Activated CD4-positive, alpha-beta T cell treated with anti-CD3 and anti-CD28 coated beads for 4 hours (primary cell): ENCODE results near the gene ST6GAL1.
"Not testable (repeated sequence)": the region's sequence is repeated elsewhere in the genome, so short reads cannot be mapped to it uniquely, and the experiment has no call there.

Experiments used
- DNase-seq, 2 donors: peaks; one replicate each; pipeline ENCODE4 v3.0.0-alpha.2; 2020

The ST6GAL1 gene

DNA sequence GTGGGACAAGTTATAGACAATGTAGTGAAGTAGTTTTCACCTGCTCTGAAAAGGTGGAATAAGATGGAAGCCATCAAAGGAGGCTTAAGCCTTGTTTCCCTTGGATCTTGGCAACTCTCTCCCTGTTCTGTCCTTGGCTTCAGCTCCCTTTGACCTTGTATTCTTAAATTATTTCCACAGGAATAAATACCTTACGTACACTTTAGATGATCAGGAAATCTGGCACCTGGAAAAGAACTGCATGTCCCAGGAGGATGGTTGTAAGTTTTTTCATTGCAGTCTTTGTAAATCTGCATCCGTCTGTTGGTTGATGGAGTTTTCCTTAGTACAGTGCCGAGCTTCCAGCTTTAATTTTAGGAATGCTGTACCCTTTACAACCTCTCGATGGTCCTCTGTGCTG lies 11.8 kb downstream of the ST6GAL1 start:
- no peak for DNase-seq

DNA sequence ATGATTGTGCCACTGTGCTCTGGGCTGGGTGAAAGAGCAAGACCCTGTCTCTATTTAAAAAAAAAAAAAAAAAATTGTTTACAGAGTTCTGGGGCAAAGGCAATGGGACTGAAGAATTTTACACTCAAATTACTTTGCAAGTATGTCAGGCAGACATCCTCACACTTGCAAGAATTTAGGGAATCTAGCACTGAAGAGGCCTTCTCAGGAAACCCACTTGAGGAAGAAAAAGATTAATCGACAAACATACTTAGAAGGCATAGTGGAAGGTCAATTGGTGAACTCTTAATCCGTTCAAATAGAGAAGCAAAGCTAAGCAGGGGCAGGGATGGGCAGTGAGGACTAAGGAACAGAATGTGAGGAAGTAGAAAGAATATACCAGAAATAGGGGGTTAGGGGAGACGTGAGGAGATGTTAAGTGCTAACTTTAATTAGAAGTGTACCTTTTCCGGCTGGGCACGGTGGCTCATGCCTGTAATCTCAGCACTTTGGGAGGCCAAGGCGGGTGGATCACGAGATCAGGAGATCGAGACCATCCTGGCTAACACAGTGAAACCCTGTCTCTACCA lies 15.0 kb downstream of the ST6GAL1 start:
- no peak for DNase-seq

DNA sequence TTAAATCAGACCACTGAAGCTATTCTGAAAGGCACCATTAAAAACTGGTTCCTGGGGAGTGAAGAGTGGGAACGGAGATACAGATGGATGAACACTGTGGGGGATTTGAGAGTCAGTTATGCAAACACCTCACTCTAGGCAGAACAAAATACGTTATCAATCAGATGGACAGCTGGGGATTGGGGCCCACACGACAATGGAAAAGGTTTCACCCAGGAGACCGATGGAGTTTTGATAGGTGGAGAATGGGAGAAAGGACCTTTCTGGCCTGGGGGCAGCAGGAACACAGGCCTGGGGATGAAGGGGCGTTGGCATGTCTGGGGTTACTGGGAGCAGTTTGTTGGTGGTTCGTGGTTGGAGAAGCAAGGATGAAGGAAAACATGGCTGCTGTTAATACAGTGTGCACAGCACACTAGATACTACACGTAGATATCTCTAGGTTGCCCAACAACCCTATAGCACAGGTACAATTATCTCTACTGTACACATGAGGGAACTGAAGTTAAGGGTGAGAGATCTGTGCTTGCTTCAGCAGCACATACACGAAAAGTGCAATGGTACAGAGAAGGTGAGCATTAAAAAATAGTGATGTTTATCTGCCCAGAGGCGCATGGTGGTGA lies 16.5 kb downstream of the ST6GAL1 start:
- no peak for DNase-seq

DNA sequence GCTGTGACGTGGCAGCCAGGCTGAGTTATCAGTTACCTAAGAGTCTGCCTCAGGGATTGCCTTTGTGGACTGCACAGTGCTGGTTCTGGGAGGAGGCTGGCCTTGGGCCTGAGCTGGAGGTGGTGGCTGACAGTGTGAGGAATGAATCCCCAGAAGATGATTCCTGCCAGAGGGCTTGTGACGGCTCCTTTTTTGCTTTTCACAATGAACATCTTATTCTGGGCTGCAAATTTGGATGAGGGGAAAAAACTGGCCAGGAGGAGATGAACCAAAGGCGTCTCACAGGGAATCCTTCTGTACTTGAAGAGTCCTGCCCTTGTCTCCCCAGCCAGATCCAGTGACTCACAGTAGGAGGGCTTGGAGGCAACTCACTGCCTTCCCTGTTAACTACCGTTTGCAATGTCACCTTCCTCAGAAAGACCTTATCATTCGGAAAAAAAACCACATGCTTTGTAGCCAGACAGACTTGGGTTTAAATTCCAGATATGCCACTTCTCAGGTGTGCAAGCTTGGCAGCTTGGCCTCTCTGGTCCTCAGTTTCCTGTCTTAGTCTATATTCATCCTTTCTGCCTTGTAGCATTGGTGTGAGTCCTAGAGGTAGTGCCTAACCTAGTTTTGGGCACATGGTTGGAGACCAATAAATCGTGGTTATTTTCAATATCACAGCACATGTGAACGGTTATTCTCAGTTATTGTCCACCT lies 19.1 kb downstream of the ST6GAL1 start:
- DNase-seq = no peak

DNA sequence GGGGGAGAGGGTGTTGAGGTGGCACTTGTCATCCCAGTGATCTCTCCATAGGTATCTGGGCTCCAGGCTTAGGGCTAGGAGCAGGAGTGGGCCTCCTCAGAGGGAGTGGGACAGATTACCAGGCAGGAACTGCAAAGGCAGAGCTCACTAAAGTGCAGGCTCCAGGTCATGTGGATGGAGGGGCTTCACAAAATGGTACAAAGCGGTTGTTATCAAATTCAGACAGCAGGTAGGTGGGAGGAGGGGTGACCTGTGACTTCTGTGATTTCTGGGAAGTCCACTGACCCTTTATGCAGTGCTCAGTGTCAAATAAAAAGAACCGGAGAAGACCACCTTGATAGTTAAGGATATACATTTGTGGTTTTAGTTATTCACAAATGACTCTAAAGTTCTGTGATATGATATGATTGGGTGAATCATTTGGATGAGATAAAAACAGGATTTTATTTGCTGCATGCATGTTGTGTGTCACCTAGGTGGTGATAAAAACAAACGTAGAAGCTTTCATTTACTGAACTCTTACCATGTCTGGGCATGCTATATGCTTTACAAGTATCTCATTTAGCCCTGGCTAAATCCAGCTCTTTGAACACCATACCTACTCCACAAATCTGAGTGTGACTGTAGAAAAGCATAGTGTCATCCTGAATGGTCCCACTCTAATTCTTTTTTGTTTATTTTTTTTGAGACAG lies 20.2 kb downstream of the ST6GAL1 start:
- no peak for DNase-seq

DNA sequence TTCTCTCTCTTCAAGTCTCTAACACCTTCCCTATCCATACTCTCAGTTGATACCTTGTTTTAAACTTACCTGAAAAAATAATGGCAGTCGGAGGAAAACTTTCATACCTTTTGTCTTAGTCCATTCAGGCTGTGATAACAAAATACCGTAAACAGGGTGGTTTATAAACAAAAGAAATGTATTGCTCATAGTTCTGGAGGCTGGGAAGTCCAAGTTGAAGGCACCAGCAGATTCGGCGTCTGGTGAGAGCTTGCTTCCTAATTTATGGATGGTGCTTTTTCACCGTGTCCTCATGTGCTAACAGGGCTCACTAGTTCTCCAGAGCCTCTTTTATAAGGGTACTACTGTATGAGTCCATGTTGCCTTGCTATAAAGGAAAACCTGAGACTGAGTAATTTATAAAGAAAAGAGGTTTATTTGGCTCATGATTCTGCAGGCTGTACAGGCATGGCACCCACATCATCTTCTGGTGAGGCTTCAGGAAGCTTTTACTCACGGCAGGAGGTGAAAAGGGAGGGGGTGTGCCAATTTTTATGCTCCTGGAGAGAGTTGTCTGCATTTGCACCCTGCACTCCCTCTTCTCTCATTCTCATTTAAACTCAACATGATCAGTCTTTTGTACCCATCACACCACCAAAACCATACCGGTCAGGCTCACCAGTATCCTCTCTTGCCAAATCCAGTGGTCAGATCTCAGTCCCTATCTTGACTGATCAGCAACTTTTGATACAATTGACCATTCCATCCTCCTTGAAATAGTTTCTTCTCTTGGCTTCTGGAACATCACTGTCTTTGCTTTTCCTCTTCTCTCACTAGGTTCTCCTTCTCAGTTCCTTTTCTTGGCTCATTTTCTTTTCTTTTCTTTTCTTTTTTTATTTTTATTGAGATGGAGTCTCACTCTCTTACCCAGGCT lies 21.6 kb downstream of the ST6GAL1 start:
- no peak for DNase-seq

DNA sequence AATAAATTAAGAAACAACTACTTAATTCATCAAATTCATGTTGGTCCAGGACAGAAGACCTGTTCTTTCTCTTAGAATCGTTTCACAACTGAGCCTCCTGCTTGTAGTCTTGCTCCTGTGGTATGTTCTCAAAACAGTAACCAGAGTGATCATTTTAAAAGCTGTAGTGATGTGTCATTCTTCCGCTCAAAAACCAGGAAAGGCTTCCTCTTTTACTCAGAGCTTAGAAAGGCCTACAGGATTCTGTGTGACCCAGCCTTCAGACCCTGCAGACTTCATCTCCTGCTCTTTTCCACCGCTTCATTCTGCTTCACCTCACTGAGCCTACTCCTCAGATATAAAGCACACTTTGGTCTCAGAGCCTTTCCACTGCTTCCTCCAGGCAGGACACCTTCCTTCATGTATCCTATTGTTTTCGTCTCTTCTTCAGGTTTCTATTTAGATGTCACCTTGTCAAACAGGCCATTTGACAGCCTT lies 22.7 kb downstream of the ST6GAL1 start:
- DNase-seq = peak in 1 of 2 donors; percentile 6

DNA sequence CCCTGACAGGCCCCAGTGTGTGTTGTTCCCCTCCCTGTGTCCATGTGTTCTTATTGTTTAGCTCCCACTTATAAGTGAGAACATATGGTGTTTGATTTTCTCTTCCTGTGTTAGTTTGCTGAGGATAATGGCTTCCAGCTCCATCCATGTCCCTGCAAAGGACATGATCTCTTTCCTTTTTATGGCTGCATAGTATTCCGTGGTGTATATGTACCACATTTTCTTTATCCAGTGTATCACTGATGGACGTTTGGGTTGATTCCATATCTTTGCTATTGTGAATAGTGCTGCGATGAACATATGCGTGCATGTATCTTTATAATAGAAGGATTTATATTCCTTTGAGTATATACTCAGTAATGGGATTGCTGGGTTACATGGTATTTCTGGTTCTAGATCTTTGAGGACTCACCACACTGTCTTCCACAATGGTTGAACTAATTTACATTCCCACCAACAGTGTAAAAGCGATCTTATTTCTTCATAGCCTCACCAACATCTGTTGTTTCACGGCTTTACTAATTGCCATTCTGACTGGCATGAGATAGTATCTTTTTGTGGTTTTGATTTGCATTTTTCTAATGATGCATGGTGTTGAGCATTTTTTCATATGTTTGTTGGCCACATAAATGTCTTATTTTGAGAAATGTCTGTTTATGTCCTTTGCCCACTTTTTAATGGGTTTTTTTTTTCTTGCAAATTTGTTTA lies 23.8 kb downstream of the ST6GAL1 start:
- DNase-seq = not testable (repeated sequence)

DNA sequence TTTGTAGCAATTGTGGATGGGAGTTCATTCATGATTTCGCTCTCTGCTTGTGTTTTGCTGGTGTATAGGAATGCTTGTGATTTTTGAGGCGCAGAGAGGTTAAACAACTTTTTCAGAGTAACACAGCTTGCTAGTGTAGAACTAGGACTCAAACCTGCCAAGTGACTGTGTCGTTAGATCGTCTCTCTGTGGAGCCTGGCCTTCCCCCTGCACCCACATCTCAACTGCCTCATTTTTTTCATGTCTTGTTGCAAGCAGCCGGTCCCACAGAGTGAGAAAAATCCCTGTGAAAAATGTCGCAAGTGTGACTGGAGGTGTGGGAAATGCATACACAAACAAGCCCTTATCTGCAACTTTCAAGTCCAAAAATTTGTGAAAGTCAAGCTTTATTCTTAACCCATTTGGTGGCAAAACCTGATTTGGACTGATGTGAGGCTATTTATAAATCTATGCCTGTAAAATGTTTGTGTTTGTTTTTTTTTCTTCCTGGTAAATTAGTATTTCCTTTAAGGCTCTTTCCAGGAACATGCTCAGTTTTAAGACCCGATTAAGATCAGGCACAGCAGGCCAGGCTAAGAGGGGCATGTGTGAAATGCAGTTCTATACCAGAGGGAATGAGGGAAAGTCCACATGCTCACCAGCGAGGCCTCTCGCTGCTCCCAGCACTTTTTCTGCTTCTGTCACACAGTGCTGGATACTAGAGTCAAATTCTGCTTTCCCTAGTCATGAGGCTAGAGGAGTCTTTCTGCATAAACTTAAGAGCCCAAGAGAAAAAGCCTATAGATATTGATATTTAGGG lies 25.8 kb downstream of the ST6GAL1 start:
- no peak for DNase-seq

DNA sequence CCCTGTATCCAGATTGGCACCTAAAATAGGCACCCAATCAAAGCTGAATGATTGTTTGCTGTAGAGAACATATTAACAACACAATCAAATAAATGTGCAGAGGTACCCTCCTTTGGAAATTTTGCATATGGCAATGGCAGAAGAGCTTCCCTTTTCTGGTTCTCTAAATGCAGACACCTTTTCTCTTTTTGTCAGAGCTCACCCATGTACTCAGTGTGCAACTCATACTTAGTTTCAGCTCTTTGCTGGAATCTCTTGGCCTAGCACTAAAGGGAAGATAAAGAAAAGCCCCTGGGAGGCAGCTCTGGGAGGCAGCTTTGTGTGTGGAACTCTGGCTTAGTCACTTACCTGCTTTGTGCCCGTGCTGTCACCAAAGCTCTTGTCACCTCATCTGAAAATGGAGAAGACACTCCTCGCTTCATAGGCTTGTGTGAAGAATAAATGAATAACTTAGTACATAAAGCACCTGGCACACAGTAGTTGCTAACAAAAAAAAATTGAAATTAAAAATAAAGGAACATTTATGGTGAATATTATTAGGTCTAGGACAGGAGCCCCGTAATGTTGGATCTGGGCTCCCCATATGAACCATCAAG lies 28.8 kb downstream of the ST6GAL1 start:
- no peak for DNase-seq

DNA sequence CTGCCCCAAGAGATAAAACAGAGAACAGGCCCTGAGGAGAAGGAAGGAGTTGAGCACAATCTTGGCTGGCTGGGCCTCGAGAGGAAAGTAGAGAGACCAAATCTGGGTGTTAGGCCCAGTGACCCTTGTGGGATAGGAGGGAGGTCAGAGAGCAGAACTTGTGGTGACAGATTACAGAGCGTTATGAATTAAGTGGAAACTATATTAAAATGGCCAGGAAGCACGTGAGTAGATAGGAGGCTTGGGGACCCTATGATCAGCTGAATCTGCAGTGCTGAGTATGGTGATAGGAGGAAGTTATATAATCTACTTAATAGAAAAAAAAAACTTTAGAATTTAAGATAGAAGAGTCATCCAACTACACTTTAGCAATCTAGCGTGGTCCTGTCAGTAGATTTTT lies 30.0 kb downstream of the ST6GAL1 start:
- no peak for DNase-seq

DNA sequence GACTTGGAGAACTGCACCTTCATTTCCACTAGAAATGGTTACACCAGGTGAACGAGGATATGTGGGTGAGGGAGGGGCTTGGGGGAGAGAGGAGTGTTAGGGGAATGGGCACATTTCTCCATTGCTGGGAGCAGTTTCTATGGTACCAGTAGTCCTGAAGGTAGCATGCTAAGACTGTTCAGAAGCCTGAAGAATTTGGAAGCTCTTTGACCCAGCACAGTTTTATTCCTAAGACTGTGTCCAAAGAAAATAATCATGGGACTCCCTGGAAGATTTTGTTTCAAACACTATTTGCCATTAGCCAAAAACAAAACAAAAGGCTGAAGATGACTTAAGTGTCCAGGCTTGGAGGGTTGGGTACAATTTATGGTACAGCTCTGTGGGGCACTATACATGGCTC lies 32.1 kb downstream of the ST6GAL1 start:
- DNase-seq = no peak

DNA sequence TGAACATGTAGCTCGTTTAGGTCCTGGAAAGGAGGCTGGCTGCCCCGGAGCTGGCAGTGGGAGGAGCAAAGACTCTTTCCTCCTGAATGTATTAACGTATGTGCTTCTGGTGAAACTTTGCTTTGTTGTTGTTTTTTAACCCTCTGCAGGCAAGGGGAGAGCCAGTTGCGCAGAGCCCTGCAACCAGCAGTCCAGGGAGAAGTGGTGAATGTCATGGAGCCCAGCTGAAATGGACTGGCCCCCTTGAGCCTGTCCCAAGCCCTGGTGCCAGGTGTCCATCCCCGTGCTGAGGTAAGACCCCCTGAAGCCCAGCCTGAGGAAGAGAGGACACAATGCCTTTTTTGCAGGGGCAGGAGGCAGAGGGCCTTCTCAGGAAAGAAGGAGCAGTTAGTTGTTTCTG lies 33.3 kb downstream of the ST6GAL1 start:
- DNase-seq = no peak

DNA sequence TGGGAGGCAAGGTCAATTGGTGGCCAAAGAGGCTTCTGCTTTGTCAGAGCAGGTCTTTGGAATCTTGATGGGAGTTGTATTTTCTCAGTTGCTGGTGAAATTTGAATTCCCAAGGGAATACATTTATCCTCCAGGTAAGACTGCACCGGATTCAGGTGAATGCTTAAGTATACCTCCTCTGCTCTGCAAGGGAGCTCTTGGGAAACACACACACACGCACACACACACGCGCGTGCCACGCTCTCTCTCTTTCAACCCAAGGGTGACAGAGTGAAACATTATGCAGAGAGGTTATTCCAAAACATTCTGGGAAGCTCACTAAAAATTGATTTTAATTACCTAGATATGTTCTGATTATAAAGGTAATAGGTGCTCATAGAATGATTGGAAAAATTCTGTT lies 33.7 kb downstream of the ST6GAL1 start:
- DNase-seq = no peak

DNA sequence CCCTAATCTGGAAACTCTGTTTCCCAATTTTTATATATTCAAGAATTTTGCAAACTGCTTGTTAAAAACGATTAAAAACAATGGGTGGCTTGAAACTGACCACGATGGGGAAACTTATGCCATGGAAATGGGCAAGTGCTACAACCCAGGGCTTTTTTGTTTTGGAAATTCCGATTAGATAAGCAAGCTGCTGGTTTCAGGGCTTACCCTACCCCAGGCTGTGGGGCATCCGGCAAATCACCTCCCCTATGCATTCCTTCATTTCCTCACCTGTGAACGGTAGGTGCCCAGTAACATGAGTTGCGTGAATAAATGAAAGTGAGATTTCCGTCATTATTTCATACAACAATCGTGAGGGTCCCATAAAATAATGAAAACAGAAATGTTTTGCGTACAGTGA lies 34.3 kb downstream of the ST6GAL1 start:
- DNase-seq = no peak

DNA sequence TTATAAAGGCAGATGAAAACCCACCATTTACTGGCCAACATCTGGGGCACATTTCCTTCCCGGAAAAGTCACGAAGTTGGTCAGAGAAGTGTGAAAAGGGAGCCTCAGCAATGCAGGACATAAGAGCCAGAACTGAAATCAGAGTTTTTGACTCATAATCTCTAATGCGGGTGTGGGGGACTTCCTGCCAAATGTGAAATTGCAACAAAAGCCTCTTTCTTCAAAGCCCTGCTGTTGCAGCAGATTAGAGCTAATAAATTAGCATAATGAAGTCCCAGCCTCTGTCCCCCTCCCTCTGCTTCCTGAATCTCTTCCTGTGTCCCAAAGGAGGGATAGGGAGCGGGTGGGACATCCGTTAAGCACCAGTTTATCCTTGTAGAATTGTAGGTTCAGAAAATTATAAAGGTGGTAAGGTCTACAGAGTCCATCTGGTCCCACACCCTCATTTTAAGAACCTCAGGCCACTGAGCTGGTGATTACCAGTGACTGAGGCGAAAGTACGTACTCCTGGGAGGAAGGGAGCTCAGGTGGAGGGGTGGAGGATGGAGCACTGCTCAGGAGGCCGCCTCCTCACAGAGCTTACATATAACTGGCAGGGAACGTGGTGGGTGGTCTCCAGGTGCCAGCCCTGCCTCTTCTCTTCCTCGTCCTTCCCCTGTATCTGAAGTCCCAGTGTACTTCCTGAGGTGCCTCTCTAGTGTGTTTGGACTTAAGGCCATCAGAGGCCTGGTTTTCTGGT lies 35.0 kb downstream of the ST6GAL1 start:
- no peak for DNase-seq

DNA sequence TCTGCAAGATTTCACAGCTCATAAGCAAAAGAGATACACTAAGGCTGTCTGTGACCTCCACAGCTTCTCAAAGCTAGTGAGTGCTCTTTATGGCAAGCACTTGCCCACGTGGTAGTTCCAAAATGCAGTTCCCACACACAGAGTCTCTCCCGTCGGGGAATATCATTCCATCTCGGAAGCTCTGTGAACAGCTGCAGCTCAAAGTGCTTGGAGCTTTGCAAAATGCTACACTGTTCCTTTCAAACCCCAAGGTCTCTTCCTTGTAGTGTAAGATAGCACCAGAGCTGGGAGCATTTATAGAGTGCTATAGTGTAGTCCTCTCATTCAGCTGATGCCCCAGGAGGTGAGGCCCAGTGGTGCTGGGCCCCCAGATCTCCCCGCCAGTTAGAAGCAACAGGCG lies 36.1 kb downstream of the ST6GAL1 start:
- no peak for DNase-seq

DNA sequence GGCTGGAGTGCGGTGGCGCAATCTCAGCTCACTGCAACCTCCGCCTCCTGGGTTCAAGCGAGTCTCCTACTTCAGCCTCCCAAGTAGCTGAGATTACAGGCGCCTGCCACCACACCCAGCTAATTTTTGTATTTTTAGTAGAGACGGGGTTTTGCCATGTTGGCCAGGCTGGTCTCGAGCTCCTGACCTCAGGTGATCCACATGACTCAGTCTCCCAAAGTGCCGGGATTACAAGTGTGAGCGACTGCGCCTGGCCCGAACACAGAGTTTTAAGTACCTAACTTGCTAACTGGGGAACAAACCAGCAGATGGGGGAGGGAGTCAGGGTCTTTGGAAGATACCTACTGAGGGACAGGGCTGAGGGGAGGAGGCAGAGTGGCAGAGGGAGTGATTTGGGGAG lies 36.9 kb downstream of the ST6GAL1 start:
- DNase-seq = not testable (repeated sequence)

DNA sequence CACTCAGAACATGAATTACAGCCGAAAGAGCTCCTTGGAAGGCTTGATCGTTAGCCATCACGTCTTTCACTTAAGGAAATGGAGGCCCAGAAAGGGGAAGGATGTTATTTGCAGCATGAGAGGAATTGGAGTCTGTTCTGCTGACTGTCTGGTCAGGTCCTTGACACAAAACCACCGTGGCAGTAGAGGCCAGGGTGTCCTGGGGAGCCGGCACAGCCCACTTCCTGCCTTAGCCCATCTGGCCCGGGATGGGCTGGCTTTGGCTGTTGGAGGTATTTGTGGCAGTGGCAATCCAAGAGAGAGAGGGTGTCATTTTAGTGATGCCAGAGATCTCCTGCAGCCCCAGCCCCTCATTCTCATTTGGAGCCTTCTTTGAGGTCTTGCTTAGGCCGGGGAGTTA lies 37.4 kb downstream of the ST6GAL1 start:
- no peak for DNase-seq

DNA sequence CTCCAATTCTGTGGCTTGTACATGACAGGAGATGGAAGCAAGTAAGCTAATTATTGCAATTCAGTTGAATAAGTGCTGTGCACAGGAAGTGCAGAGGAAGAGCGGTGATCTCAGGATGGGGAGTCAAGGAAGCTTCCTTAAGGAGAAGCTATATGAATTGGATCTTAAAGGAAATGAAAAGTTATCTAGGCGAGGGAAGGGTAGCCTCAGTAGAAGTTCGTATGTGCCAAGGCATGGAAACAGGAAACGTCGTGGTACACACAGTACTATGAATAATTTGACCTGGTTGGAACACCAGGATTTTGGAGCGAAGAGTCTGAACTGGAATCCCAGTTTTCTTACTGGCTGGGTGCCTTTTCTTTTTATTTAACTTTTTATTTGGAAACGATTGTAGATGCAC lies 39.3 kb downstream of the ST6GAL1 start:
- no peak for DNase-seq
